HG03378 (cell line): ENCODE measurements around the gene KIF3A.

Experiments used
- ATAC-seq: cut with Tn5 transposase; IDR thresholded peaks from one replicate; pipeline ENCODE4 v1.9.1; 2021; ENCODE audit warnings: mild to moderate bottlenecking, moderate library complexity; ENCODE audit not compliant: unreplicated experiment

The KIF3A gene

DNA sequence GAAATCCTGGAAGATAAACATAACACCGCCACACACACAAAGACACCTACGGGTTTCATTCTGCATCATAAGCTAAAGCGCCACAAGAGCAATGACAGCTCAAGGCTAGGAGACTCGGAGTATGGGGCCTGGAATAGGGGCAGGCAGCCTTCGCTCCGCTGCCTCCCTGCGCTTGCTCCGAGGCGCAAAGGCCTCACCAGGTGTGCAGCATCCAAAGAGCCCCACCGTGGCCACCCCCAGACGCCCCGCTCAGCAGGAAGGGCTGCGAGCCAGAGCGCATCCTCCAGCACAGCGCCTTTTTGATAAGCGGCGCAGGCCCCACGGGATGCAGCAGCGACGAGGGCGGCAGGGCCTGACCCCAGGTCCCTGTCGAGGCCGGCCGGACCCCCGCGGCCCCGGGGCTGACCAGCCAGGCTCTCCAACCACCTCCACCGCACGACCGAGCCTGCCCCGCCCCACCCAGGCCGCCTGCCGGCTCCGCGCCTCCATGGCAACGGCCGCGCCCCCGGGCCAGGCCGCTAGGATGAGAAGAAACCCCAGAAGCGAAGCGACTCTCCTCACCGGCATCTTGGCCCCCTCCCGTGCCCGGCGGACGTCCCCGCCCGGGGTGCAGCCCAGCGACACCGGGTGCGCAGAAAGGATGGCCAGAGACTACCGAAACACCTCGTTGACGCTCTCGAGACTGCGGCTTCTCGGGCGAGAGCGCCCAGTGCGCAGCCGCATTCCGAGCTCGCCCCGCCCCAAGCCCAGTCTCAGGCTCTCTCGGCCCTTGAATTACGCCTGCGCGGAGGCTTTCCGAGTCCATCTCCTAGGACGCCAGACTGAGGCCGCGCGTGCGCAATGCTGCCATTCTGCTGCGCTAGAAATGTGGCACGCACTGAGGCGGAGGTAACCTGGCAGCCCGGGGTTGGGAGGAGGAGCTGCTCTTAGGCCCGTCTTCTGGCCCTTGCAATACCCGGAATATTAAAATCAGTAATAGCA is at the start of gene KIF3A:
Gene KIF3A (minus strand): TSS at position 694 of the 981 bp plus-strand sequence. CDS start 127 bp downstream, at position 567.
- ATAC-seq, result peak; percentile 87

DNA sequence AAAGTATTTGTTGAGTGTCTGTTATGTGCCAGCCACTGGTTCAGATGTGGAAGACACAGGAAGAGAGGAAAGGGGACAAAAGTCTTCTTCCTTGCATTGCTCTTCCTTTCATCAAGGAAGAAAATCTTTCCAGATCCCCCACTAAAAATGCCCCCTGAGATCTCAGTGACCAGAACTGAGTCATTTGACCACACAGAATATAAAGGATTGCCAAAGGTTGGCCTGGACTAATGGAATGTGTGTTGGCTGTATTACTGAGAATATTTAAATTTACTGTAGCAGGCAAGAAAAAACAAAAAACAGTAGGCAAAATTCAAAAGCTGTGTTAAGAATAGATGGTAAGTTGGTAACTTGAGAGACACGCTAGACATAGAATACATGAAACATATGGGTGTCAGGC is 49.7 kb upstream of the KIF3A start:
- ATAC-seq, result no peak

GRCh38 chr5:132785864-132786263 is 48.5 kb upstream of the KIF3A start:
- no peak for ATAC-seq

DNA sequence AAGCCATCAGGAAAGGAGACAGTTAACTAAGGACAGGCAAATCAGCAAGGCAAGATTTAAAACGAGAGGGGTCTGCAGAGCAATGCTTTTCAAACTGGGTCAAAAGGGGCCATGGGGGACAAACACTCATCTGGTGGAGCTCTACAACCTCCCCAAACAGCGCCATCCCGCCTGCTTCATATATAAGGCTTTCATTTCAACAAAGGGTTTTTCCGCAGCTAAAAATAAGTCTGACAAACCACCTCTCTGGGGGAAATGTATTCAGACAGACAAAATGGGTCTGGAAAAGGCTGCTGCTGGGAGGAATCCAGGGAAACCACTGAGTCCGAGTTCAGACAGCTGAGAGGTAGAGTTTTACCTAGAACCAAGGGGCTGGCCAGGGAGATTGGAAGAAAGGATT is 48.0 kb upstream of the KIF3A start:
- ATAC-seq, result no peak

GRCh38 chr5:132782101-132782500 is 44.8 kb upstream of the KIF3A start:
- ATAC-seq, result no peak

DNA sequence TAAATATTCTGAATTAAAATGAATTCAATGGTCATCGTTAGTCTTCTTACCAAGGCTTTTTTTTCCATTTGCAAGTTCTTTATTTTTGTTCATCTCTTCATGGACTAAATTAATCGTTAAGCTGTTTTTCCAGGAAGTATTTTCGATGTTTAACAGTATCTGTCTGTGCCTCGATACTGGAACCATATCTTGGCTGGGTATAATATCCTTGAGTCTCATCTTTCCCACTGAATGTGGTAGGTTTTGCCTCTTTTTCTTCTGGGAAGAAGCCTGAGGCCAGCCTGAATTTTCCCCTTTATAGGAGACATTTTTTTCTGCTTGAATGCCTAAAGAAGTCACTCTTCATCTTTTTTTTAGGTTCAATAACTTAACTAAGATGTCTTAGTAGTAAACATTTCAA is 43.7 kb upstream of the KIF3A start:
- ATAC-seq, result no peak

DNA sequence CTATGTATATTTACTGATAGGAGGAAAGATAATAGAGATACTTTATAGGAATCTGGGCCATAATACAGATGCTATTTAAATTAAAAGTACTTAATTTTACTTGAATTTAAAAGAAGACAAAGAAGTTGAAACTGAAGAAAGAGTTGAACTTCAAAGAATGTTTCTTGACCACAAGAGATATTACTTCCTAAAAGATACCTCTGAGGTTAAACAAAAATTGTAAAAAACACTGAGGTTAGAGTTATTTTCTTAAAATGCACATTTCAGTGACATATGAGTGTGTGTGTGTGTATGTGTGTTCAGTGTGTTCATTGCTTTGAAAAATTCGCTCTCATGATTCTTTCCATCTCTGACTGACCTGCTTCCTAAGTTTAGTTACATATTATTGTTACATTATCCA is 43.2 kb upstream of the KIF3A start:
- ATAC-seq, result no peak

- ATAC-seq, result no peak
These were observed 42.6 kb upstream of the KIF3A start for GRCh38 chr5:132779961-132780360.

GRCh38 chr5:132778856-132779255 is 41.5 kb upstream of the KIF3A start:
- no peak for ATAC-seq

GRCh38 chr5:132778129-132778528 is 40.8 kb upstream of the KIF3A start:
- ATAC-seq, result no peak

DNA sequence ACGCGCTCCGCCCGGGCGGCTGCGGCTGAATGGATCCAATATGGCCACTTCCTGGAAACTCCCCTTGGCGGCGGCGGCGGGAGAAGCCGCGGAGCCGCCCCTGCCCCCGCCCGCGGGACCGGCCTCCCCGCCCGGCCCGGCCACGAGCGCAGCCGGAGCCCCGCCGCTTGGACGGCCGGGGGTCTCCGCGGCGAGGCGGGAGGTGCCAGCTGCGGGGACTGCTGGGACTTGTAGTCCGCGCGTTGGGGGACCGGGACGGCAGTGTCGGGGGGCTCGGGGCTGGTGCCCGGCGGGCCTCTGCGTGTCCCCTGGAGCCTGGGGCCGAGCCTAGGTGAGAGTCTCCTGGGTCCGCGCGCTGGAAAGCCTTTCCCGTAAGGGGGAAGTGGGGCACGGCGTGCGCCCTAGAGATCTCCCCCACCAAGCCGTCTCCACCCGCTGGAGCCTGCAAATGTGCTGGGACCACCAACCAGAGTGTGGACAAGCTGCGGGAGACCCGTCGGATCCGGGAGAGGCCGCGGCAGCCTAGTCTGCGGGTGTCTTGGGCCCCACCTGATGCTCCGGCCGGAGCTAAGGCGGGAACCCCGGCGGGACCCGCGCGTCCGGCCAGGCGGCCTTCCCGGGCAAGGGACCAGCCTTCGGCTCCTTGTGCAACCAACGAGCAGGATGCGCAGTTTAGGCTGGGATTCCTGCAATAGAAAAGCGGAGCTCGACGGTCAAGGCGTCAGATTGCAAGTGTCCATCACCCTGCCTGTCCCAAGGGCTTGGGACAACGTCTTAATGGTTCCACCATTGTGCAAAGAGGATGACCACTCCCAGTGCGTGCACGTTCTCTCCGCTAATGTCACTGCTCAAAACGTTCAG is 40.1 kb upstream of the KIF3A start, which contains the start of gene SEPTIN8:
Gene SEPTIN8 (minus strand): TSS at position 31 of the 861 bp plus-strand sequence. CDS start 102 bp downstream, outside the sequence.
- ATAC-seq, result no peak

- ATAC-seq, result no peak
These were observed 39.5 kb upstream of the KIF3A start for GRCh38 chr5:132776938-132777208.

- ATAC-seq, result no peak
These were observed 39.0 kb upstream of the KIF3A start for GRCh38 chr5:132776131-132776937.

GRCh38 chr5:132775476-132775961 is 38.2 kb upstream of the KIF3A start:
- no peak for ATAC-seq

DNA sequence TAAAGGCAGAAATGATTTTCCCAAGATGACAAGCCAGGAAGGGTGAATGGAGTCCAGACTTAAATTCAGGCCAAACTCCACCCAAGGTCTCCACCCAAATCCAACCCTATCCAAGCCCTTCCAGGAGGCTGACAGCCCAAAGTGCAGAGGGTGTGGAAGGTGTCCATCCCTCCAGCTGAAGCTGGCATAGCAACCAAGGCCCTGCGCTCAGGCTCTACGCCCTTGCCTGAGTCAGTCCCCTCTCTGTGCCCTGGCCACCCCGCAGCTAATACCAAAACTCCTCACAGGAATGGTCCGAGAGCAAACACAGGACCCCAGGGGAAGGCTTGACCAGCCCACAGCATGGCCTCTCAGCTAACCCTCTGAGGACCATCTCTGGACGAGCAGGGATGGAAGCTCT is 37.5 kb upstream of the KIF3A start:
- no peak for ATAC-seq

DNA sequence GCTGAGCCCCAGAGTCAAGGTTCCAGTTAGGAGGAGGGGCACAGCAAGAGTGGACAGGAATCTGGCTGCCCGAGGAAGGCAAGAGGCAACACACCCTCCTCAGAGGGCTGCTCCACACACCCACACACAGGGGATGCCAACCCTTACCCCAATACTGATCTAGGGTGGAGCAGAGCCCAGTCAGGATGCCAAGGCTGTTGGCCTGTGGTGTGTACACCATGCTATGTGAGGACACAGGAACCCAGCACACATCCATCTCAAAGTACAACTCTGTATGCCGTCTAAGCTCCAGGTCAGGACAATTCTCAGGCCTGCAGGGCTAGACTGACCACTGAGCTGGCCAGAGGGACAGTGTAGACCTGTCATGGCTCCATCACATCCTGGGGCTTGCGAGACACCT is 37.1 kb upstream of the KIF3A start:
- ATAC-seq, result no peak

DNA sequence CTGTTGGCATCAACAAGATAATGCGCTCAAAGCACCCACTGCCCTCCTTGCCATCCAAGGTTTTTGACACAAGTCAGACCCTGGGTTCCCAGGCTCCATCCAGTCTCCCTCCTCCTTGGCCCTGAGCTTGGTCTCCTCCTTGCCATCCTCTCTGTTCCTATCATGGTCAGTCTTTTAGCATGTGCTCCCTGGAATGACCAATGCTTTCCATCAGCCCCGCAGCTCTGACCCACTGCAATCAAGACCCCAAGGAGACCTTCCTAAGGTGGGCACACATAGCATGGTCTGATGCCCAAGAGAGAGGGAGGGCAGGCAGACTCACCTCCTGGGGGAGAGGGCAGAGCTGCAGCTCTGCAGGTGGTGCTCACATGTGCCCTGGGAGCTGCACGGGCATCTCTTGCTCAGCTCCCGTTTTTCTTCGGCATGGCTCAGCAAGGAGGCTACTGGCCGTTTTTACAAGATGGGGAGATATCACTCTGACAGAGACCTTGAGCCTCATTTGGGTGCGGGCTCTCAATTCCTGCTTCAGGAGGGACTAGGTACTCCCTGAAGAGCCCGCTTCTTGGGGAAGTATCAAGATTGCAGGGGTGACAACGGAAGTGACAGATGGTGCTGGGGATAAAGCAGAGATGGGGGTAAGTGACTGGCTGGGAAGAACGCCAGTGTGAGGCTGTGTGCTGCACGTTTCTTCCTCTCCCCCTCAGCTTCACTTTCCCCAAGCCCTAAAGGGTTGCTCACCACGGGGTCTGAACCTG is 36.4 kb upstream of the KIF3A start:
- ATAC-seq, result no peak

- no peak for ATAC-seq
These were observed 35.8 kb upstream of the KIF3A start for GRCh38 chr5:132773114-132773513.

- no peak for ATAC-seq
These were observed 35.1 kb upstream of the KIF3A start for GRCh38 chr5:132772291-132773070.
